ENCODE data around the gene FXYD5. TPM values are rescaled to one million over a fixed set of nuclear protein-coding genes. Genes with fewer than 3 reads are reported as not detected.

Gene FXYD5
- total RNA-seq, 1 donor from 2014 or later: 124 TPM

GRCh38 chr19:35169221-35169995 is 14.9 kb downstream of the FXYD5 start:
- peak; percentile 46 for DNase-seq
- no peak overlapping the region for H3K27ac ChIP-seq

DNA sequence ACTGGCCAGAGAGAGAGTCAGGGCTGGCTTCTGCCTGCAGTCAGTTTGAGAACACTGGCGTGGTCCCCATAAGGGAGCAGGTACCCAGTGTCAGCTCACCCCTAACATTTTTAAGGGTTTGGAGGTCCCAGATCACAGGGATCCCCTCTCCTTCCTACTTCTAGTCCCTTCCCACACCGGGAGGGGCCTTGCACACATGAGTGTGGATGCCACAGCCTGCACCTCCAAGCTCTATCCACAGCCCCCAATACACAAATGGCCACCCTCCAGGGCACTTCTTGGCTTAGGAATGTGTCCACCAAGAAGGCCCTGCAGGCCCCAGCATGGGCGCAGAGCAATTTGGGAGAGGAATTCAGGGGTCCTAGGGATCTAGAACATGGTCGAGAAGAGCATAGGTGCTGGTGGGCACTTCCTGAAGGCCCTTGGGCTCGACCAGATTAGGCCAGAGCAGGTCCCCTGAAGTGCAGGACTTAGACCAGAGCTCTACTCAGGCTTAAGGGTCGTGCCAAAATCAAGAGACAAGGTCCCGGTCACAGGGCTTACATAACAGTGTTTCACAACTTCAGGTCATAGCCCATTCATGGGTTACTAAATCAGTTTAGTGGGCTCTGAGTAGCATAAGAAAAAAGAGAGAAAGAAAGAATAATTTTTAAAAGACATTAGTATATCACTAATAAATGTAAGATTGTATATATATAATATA is 16.0 kb downstream of the FXYD5 start:
- Histone ChIP-seq H3K4me3 (no peak overlapping the region), H3K27ac (no peak overlapping the region), H3K9me3 (no peaks in the 10 kb centered on the region), H3K27me3 (no peaks in the 10 kb centered on the region), H3K4me1 (peaks cover 19% of the 10 kb centered on the region), H3K36me3 (peaks cover 12% of the 10 kb centered on the region)
- DNase-seq: peak; percentile 57
- ATAC-seq: peak; percentile 44
- TF ChIP-seq, protein P1, sequence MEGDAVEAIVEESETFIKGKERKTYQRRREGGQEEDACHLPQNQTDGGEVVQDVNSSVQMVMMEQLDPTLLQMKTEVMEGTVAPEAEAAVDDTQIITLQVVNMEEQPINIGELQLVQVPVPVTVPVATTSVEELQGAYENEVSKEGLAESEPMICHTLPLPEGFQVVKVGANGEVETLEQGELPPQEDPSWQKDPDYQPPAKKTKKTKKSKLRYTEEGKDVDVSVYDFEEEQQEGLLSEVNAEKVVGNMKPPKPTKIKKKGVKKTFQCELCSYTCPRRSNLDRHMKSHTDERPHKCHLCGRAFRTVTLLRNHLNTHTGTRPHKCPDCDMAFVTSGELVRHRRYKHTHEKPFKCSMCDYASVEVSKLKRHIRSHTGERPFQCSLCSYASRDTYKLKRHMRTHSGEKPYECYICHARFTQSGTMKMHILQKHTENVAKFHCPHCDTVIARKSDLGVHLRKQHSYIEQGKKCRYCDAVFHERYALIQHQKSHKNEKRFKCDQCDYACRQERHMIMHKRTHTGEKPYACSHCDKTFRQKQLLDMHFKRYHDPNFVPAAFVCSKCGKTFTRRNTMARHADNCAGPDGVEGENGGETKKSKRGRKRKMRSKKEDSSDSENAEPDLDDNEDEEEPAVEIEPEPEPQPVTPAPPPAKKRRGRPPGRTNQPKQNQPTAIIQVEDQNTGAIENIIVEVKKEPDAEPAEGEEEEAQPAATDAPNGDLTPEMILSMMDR (IDR thresholded peaks at IDR 0.05): no peak
- intact Hi-C loops (cut with DNase I): no loop called here

More at GRCh38 chr19:35169221-35169995, 14.9 kb downstream of the FXYD5 start:
- Histone ChIP-seq H3K9me3 (no peaks in the 10 kb centered on the region), H3K4me1 (peaks cover 19% of the 10 kb centered on the region), H3K36me3 (peaks cover 23% of the 10 kb centered on the region), H3K27me3 (no peaks in the 10 kb centered on the region), H3K4me3 (no peak overlapping the region)
- intact Hi-C loops (cut with DNase I): no loop called here
- TF ChIP-seq, protein P1 (IDR thresholded peaks at IDR 0.05): no peak
- ATAC-seq: no peak

DNA sequence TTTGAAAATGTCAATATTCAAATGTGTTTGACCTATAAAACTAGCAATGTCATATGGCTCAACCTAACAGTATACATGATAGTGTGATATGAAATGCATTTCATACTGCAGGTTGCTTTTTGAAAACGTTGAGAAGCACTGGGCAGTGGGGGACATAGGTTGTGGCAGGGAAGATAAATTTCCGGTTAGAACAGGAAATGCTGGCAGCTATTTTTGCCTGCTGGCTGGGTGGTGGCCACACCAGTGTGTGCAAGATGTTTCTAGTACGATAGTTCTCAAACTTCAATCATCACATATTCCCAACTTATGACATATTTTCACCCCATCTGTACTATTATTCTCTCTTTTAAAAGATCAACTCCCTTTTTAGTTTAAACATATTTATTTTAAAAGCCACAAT is 17.2 kb downstream of the FXYD5 start:
- ATAC-seq (no peak), DNase-seq (no peak)
- Histone ChIP-seq H3K4me3 (no peak overlapping the region), H3K27me3 (no peaks in the 10 kb centered on the region), H3K36me3 (no peaks in the 10 kb centered on the region), H3K9me3 (no peaks in the 10 kb centered on the region), H3K27ac (no peak overlapping the region), H3K4me1 (peaks cover 19% of the 10 kb centered on the region)
- intact Hi-C loops (cut with DNase I): no loop called here
- TF ChIP-seq, protein P1 (IDR thresholded peaks at IDR 0.05): no peak

DNA sequence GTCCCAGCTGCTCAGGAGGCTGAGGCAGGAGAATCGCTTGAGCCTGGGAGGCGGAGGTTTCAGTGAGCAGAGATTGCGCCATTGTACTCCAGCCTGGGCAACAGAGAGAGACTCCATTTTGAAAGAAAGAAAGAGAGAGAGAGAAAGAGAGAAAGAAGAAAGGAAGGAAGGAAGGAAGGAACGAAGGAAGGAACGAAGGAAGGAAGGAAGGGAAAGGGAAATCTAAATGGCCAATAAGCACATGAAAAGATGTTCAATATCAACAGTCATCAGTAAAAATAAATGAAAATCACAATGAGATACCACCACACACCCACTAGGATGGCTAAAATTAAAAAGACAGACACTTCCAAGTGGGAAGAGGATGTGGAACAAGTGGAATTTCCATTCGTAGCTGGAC is 19.7 kb downstream of the FXYD5 start:
- H3K9me3 ChIP-seq: no peaks in the 10 kb centered on the region
- no peaks in the 10 kb centered on the region for H3K36me3 ChIP-seq
- peaks cover 11% of the 10 kb centered on the region for H3K4me1 ChIP-seq
- ATAC-seq (no peak), DNase-seq (peak; percentile 12)
- intact Hi-C loops (cut with DNase I): no loop called here
- TF ChIP-seq, protein P1 (IDR thresholded peaks at IDR 0.05): no peak
- no peak overlapping the region for H3K4me3 ChIP-seq
- no peak overlapping the region for H3K27ac ChIP-seq
- H3K27me3 ChIP-seq: no peaks in the 10 kb centered on the region

DNA sequence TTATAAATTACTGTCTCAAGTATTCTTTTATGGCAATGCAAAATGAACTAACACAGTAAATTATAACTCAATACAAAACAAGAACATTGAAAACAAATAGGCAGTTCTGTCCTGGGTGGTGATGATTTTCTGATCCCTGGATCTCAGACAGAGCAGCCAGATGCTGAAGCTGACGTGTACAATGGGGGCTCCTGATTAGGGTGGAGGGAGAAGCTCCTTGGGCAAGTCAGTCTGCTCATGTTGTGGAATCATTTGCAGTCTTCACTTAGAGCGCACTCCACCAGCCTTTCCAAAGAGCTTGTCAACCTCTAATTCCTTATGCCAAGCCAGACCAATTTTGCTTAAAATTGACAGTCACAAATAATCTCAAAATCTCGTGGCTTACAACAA is 21.6 kb downstream of the FXYD5 start:
- Histone ChIP-seq H3K4me1 (peaks cover 8% of the 10 kb centered on the region), H3K27ac (no peak overlapping the region), H3K36me3 (no peaks in the 10 kb centered on the region), H3K4me3 (no peak overlapping the region), H3K27me3 (no peaks in the 10 kb centered on the region), H3K9me3 (no peaks in the 10 kb centered on the region)
- no peak for DNase-seq
- no peak for ATAC-seq
- TF ChIP-seq, protein P1 (IDR thresholded peaks at IDR 0.05): no peak
- intact Hi-C loops (cut with DNase I): no loop called here
